ENCODE measurements around the gene SH3RF3.

Gene SH3RF3

DNA sequence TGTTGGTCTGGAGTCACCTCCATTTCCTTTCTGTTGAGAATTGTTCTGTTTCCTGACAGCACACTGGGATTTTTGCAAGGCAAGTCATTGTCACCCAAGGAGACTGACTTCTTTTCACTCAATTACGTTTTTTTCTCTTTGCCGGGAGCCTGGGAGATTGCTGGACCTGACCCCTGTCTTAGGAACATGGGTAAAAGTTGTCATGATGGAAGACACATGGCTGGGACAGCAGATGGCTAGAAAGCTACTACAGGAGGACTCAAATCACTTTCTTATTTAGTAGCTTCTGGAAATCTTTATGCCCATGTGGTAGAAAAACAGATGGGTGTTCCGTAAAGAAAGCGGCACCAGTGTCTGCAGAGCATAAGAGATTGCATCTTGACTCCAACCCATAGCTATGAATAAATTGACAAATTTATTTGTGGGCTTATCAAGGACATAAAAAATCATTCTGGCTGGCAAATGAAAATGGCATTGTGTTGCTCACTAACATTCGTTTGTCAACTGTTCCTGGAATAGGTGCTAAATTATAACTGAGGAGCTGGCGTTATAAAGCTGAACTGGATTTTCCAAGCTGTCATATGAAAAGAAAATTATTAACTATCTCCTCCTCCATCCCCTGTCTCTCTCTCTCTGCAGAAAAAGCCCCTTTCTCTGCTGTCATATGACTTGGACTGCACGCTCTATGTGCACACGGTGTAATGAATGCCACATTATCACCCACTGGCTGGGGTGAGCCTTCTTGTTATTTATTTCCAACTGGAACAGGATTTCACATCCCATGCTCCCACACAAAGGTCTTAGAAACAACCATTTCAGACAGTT lies 159.8 kb downstream of the SH3RF3 start:
- no peak for DNase-seq (ENCODE audit: low spot score)

DNA sequence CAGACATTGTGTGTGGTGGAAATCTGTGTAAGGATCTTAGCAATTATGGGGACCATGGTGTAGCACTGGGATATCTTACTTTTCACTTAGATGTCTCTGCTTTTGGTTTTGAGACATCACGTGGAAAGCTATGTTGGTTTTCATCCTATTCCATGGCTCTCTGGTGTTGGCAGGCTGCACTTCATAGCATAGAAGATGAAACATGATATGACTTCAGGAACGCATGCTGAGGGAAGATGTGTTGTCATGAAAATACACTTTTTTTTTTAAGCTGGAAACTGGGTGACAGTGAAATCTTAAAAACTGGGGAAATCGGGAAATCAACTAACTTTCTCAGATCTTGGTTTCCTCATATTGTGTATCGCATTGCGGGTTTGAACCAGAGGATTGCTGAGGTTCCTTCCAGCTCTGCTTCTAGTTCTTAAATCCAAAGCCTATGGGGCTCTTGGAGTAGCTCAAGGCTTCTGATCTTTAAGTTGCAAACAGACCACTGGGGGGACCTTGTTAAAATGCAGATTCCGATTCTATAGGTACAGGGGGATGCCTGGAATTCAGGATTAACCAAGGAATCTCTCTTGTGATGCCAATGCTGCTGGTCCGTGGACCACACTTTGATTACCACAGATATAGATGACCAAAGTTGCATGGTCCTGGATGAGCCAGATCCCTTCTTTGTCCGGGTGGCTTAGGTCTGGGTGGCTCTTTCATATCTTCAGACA lies 160.7 kb downstream of the SH3RF3 start:
- no peak for DNase-seq (ENCODE audit: low spot score)

DNA sequence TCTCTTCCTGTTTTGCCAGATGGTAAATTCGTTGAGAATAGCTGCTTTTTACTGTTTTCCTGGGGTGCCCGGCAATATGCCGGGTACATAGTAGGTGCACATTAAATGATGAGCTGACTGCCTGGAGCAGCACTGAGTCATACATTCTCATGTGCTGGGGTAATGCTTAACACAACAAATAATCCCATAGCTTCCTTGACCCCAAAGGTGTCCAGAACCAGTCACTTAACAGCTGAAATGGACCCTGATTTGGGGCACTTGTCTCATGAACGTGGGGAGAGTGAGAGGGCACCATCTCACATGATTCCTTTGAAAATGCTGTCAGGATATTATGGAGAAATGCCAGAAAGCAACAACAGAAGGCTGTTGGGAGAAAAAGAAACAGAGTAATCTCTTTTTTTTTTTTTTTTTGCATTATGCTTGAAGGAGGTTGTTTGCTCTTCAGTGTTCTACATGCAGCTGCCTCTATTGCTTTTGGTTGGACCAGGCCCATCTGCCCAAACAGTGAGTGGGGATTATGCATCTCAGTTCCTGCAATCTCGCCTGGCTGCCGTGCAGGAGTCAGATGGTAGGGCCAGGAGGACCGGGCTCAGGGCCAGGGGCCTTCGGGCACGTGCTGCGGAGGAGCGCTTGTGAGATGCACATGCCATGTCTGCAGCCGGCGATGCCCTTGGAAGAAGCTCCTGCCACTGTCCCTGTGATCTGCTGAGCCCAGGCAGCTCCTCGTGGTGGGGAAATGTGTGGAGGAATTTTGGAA lies 162.1 kb downstream of the SH3RF3 start:
- no peak for DNase-seq (ENCODE audit: low spot score)

DNA sequence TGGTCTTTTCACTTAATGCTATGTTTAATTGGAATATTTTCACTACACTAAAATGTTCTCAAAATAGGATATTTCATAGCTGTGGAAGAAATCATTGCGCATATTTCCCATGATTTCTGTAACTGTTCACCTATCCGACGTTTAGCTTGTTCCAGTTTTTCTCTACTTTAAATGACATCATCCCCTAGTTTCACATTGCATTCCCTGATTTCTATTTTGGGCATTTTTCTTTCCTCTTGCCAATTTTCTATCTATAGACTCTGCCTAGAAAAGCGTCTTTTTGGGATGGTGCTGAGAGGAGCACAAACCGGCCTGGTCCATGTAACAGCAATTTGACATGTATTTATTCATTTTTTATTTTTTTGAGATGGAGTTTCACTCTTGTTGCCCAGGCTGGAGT lies 163.4 kb downstream of the SH3RF3 start:
- DNase-seq (ENCODE audit: low spot score): no peak

DNA sequence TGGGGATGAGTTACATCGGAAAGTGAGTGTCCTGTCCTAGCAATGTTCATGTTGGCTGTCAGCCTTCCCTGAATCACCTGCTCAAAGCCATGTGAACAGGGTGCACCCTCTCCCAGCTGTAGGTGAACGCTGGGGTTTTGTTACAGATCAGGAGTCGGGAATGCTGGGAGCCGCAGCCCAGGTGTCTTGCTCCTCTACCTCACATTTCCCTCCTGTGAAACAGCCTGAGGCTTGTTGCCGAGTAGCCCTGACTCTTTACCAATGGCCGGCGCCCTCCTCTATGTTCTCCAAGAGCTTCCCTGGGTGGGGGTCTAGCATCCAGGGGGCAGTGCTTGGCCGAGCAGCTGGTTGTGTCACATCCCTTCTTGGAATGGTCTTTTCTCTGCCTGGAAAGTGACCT lies 164.7 kb downstream of the SH3RF3 start:
- DNase-seq (ENCODE audit: low spot score): no peak

DNA sequence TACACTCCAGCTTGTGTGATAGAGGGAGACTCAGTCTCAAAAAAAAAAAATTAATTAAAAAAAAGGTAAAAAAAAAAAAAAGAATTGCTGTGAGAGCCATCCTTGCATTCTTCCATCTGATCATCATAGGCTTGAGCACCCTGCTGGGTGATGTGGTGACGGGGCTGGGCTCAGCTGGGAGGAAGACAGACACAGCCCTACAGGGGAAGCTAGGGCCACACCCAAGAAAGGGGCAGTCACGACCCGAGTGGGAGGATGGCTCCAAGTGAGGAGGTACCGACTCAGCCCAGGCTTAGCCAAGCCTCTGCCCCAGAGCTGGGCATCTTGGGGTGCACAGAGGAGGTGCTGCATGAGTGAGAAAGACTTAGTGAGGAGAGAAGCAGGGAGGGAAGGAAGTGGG lies 165.5 kb downstream of the SH3RF3 start:
- DNase-seq (ENCODE audit: low spot score): no peak

DNA sequence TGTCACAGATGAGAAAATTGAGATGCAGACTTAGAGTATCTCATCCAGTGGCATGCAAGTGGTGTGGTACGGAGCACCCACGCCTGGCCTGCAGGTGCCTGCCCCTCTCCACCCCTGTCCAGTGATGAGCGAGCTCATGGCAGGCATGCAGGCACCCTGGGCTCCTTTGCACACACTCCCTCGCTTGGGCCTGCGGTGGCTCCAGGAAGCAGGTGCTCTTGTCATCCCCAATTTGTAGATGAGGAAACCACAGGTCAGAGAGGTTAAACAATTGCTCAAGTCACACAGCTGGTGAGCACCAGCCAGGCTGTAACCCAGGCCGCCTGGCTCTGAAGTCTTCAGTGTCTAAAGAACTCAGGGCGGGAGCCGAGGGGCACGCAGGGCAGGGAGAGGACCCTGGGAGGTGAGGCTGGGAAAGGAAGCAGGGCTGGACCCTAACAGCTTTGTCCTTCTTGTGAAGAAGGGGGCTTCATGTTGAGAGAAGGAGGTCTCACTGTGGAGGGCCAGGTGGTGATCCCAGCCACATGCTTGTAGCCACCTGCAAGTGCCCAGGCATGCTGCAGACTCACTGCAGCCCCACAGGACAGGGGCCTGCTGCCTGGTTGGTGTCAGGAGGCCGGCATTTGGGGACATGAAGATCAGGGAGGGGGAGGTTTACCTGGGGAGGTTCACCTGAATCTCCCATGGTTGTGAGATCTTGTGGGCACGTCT lies 166.2 kb downstream of the SH3RF3 start:
- no peak for DNase-seq (ENCODE audit: low spot score)

DNA sequence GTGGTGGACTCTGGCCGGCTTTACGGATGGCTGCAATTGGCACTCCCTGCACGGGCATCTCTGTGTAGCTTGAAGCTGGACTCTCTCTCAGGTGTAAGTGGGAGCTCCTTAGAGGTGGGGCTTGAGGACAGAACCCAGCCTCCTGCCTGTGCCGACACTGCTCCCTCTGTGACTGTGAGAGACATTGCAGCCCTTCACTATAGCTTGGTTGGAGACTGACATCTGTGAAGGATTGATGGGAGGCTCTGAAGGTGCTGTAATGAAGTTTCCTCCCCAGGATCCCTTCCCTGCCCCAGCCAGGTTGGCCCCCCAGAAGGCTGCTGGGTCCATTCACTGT lies 166.7 kb downstream of the SH3RF3 start:
- DNase-seq (ENCODE audit: low spot score): no peak

DNA sequence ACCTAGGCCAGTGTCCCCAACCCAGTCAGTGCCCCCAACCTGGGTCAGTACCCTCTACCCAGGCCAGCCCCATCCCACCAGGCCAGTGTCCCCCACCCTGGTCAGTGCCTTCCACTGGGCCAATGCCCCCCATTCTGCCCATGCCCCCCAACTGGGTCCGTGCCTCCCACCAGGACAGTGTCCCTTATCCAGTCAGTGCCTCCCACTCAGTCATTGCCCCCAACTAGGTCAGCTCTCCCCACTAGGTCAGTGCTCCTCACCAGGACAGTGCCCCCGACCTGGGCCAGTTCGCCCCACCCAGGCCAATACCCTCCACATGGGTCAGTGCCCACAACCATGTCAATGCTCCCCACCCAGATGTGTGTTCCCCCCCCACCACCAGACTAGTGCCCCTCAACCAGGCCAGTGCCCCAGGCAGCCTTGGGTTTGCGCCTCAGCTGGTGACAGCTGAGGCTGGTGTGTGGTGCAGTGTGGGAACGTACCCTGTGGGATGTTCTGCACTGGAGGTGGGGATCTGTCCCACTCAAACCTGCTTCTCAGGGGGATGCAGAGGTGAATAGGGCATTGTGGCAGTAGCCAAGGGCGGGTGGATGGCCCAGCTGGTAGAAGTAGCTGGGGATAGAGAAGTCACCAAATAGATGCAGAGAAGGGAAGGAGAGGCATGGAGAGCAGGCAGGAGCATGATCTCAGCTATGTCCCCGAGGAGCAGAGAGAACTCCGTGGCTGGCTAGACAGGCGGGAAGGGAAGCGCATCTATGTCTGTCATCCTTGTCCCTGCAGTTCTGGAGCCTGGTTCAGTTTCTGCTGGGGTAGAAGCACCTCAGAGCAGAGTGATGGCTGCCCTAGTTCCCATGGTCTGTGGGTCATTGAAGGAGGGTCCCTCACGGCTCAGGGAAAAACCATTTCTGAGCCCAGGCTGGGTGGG lies 168.8 kb downstream of the SH3RF3 start:
- DNase-seq (ENCODE audit: low spot score): no peak

DNA sequence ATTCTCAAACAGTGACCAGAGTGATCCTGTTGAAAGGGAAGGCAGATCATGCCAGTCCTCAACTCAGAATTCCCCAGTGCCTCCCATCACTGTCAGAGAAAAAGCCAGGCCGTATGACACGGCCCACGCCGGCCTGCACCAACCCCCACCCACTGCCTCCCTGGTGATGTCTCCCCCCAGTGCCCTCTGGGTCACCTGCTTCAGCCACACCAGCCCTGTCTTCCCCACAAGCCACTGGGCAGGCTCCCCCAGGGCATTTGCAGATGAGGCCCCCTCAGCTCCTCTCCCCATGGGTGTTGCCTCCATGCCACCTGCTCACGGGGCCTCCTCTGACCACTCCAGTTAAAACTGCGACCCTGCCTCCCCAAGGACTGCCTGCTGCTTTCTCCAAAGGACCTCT lies 169.8 kb downstream of the SH3RF3 start:
- DNase-seq (ENCODE audit: low spot score): no peak

DNA sequence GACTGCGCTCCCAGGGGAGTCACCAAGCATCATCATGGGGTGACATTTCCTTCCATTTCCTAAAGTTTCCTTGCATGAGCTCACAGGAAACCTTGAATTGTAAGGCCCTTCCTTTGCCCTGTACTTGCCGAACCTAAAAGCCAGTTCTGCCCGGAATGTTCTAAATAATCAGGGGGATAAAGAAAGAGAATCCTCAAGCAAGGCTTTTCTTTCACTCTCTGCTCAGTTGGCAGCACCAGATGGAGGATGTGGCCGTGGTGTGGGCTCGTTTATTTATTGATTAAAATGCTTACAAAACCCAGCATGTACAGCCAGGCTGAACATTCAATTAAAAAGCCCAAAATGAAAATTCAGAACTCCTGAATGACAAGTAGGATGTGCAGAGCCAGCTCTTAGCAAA lies 170.5 kb downstream of the SH3RF3 start:
- DNase-seq (ENCODE audit: low spot score): no peak

DNA sequence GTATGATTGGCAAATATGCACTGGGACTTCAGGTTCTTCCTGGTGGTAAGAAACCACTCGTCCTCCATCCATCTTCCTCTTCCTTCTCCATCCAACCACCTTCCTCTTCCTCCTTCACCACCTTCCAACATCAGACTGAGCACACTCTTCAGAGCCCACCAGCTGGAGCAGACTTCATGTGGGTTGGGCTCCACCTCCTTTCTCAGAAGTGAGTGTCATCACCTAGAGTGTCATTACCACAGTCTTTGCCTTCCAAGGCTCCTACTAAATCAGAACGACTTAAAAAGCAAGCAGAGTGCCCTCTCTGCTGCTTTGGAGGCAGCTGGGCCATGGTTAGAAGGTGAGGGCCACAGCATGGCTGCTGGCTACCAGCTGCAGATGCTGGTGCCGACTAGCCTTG lies 171.6 kb downstream of the SH3RF3 start:
- DNase-seq (ENCODE audit: low spot score): no peak

DNA sequence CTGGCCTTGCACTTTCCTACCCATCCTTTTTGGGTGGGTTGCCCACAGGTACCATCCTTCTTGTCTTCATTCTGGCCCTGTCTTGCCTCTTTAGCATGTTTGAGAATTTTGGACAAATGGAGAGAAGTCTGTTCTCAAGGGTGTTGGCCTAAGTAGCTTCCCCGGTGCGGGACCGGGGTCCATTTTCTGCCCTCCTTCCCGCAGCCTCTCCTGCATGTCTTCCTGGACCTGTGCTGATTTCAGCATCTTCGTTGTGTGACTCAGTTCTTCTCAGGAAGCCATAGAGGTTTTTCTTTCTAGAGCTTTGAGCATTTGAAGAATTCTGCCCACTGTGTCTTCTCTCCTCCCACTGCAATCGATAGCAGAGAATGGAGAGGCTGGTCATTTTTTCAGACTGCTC lies 172.7 kb downstream of the SH3RF3 start:
- no peak for DNase-seq (ENCODE audit: low spot score)

DNA sequence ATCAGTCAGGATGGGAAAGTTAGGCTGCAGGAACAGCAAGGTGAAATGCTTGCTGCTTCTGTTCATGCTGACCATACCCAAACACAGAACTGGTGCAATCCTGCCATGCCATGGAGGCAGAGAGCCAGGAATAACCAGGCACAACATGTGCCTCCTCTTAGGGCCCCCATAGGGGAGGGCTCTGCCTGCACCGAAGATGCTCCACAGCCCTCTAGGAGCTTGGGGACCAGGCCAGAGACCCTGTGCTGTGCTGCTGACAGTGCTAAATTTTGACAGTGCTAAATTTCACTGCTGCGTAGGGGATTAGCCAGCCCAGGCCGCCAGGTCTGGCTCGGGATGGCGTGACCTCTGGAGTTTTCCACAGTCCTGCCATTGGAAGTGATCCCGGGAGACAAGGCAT lies 173.3 kb downstream of the SH3RF3 start:
- DNase-seq (ENCODE audit: low spot score): no peak

DNA sequence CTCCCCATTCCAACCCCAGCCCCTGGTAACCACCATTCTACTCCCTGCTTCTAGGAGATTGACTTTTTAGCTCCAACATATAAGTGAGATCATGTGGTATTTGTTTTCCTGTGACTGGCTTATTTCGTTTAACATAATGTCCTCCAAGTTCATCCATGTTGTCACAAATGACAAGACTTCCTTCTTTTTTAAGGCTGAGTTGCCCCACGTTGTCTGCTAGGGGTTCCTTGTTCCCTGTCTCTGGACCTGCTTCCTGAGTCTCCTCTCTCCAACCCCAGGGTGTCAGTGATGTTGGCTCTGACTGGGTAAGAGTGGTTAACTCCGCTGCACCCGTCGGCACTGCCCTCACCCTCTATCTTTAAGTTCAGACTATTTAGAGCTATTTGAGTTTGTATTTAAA lies 175.2 kb downstream of the SH3RF3 start:
- no peak for DNase-seq (ENCODE audit: low spot score)

DNA sequence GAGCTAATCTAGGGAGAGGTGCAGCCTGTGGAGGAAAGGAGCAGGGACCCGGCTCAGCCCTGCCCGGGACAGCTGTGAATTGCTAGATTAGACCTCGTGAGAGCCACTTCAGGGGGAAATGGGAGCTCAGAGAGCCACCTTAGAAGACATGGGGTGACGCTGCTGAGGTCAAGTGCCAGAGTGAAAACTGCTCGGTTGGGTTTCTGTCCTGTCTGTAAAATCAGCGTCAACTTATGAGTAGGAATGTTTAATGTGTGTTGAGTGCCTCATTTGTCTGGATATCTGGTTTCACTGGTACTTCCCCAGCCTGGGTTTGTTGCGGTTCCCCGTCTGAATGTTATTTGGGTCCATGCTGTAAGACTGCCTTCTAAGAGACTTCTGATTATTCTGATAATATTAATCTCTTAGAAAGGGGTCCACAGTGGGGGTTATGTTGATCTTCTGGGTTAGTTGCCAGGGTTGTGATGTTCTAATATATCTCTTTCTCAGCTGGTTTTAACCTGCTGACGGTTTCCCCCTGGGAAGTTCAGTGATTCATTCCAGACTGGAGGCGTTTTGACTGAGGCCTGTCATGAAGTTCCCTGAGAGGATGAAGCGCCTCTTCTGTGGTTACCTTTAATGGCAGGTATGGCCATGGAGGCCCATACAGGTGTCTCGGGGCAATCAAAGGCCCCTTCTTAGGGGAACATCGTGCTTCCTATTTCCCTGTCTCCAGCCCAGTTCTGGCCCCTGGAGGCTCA lies 175.9 kb downstream of the SH3RF3 start:
- no peak for DNase-seq (ENCODE audit: low spot score)

DNA sequence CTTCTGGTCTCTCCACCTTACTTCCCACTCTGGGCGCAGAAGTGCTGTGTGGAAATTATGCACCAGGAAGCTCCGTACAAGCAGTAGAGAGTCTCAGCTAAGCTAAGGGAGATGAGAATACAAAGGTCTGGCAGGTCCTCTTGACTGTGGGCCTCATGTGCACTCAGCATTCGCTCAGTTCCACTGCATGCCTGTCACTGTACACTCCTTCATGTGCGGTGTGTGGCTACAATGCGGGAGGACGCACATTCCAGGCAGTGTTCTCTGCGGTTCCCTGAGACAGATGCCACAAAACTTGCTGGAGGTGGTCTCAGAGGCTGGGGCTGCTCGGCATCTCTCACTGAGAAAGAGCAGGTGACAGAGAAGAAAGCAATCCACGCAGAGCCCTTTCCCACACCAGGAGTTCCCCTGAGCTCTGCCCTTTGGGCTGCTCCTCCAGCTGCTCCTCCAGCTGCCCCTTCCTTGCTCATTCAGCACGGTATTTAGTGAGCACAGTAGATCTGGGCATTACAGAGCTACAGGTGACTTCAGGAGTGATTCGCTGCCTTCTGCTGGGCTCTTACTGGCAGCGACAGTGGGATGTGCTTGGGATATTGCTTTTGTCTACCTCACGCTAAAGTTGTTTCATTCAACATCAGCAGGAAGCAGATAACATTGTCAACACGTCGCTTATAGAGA lies 176.6 kb downstream of the SH3RF3 start:
- DNase-seq (ENCODE audit: low spot score): no peak

DNA sequence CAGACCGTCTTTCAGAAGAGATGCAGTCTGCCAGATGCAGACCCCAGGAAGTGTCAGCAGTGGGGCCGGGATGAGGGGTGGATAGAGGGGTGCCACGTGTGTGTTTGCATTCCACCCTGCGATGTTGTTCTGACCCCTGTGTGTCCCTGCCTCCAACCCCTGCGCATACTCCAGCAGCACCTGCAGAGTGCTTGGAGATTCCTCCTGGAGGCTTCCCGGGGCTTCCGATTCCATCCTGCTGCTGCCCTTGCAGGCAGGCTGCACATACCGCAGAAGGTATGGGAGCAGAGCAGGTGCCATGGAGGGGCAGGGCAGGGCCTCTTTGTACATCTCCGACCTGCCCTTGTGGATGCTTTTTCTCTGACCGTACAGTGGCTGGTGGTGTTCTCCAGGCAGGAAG lies 177.2 kb downstream of the SH3RF3 start:
- no peak for DNase-seq (ENCODE audit: low spot score)

DNA sequence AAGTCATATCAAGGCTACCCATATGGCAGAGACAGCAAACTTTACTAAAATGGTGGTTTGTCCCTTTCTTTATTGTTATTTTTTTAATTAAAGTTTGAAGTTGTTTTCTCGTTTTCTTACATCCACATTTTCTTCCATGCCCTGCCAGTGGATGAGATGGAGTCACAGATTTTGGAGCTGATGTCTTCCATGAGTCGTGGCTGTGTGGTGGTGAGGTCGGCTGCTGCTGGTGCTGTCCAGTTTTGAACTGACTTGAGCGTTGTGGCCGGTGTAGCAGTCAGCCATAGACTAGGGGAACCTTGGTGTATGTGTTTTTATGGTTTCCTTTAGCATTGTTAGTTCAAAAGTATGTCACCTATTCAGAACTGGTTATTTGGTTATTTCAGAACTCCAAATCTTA lies 182.8 kb downstream of the SH3RF3 start:
- DNase-seq (ENCODE audit: low spot score): no peak

DNA sequence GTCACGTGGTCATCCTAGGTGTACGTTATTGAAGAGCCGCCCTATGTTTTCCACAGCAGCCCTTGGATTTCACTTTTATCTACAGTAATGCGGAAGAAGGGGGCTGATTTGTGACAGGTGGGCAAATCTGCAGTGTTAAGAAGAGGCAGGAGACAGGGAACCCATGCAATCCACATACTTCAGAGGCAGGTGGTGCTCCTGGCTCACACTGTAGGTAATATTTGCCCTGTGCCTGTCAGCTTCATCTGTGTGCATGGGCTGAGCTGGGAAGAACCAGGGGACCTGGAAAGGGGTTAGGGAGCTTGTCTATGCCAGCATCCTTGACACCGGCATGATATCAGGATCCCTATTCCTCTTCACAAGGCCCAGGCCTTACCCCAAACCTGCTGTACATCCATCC lies 183.9 kb downstream of the SH3RF3 start:
- DNase-seq (ENCODE audit: low spot score): no peak
